Measurements from ENCODE around the gene HES3.
A peak's percentile ranks its signal among the peaks of the same experiment; 100 is the strongest.

The HES3 gene

DNA sequence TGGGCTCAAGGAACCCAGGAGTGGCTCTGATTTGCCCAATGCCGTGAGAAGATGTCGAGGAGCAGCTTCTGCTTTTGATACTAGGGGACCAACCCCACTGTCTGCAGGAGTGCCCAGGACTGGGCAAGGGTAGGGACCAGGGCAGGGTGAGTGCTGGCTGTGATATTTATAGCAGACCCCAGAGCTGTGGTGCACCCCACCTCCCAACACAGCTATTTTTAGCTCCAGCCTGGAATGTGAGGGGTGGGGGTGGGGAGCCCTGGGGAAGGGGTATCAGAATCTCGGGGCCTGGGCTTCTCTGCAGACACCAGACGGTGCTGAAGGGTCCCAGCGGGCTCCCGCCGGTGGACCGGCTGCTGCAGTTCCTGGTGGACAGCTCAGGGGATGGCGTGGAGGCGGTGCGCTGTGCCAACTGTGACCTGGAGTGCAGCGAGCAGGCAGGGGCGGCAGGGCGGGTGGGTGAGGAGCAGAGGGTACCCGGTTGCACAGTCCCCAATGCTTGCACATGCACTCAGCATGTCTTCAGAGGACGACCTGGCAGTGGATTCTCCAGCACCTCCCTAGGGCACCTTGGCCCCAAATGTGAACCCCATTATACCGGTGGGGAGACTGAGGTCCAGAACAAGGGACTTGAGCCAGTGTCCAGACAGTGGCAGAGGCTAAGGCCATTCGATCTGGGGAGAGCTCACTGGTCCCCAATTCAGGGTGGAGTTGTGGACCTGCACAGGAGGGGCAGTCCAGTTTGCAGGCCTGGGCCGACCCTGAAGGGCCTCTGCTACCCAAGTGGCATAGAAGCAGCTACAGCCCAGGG lies 36.7 kb upstream of the HES3 start:
- Histone ChIP-seq H3K79me2 (no peaks in the 10 kb centered on the region), H3K4me3 (ENCODE audit: low read depth, low read length) (peak overlapping the region; percentile 61), H3K27ac (no peak overlapping the region), H3K27me3 (ENCODE audit: control insufficient read depth, insufficient read depth, low read length) (no peaks in the 10 kb centered on the region), H3K4me1 (peaks cover 3% of the 10 kb centered on the region), H3K4me2 (ENCODE audit: low read length) (peak overlapping the region; percentile 93), H3K9ac (no peak overlapping the region), H3K9me3 (ENCODE audit: control insufficient read depth, low read length) (no peaks in the 10 kb centered on the region), H3K36me3 (ENCODE audit: control insufficient read depth, insufficient read depth, low read length) (no peaks in the 10 kb centered on the region), H2AFZ (no peak overlapping the region)
- TF ChIP-seq, protein P1, sequence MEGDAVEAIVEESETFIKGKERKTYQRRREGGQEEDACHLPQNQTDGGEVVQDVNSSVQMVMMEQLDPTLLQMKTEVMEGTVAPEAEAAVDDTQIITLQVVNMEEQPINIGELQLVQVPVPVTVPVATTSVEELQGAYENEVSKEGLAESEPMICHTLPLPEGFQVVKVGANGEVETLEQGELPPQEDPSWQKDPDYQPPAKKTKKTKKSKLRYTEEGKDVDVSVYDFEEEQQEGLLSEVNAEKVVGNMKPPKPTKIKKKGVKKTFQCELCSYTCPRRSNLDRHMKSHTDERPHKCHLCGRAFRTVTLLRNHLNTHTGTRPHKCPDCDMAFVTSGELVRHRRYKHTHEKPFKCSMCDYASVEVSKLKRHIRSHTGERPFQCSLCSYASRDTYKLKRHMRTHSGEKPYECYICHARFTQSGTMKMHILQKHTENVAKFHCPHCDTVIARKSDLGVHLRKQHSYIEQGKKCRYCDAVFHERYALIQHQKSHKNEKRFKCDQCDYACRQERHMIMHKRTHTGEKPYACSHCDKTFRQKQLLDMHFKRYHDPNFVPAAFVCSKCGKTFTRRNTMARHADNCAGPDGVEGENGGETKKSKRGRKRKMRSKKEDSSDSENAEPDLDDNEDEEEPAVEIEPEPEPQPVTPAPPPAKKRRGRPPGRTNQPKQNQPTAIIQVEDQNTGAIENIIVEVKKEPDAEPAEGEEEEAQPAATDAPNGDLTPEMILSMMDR (IDR thresholded peaks at IDR 0.05) = no peak

- TF ChIP-seq, protein P1 (IDR thresholded peaks at IDR 0.05) = no peak
- Histone ChIP-seq H3K9me3 (ENCODE audit: control insufficient read depth, low read length) (no peaks in the 10 kb centered on the region), H2AFZ (no peak overlapping the region), H3K4me3 (ENCODE audit: low read depth, low read length) (no peak overlapping the region), H3K9ac (no peak overlapping the region), H3K27ac (no peak overlapping the region), H3K4me2 (ENCODE audit: low read length) (no peak overlapping the region), H3K4me1 (peaks cover 3% of the 10 kb centered on the region), H3K36me3 (ENCODE audit: control insufficient read depth, insufficient read depth, low read length) (no peaks in the 10 kb centered on the region), H3K27me3 (ENCODE audit: control insufficient read depth, insufficient read depth, low read length) (no peaks in the 10 kb centered on the region), H3K79me2 (no peaks in the 10 kb centered on the region)
Measured at GRCh38 chr1:6207921-6208320, 36.1 kb upstream of the HES3 start.

GRCh38 chr1:6208723-6209660 lies 35.0 kb upstream of the HES3 start:
- H3K4me2 ChIP-seq (ENCODE audit: low read length) = no peak overlapping the region
- H3K79me2 ChIP-seq = no peaks in the 10 kb centered on the region
- no peaks in the 10 kb centered on the region for H3K9me3 ChIP-seq (ENCODE audit: control insufficient read depth, low read length)
- H3K9ac ChIP-seq = no peak overlapping the region
- H2AFZ ChIP-seq = no peak overlapping the region
- TF ChIP-seq, protein P1 (IDR thresholded peaks at IDR 0.05) = no peak
- peaks cover 3% of the 10 kb centered on the region for H3K4me1 ChIP-seq
- no peak overlapping the region for H3K4me3 ChIP-seq (ENCODE audit: low read depth, low read length)
- H3K36me3 ChIP-seq (ENCODE audit: control insufficient read depth, insufficient read depth, low read length) = no peaks in the 10 kb centered on the region
- no peaks in the 10 kb centered on the region for H3K27me3 ChIP-seq (ENCODE audit: control insufficient read depth, insufficient read depth, low read length)
- no peak overlapping the region for H3K27ac ChIP-seq

DNA sequence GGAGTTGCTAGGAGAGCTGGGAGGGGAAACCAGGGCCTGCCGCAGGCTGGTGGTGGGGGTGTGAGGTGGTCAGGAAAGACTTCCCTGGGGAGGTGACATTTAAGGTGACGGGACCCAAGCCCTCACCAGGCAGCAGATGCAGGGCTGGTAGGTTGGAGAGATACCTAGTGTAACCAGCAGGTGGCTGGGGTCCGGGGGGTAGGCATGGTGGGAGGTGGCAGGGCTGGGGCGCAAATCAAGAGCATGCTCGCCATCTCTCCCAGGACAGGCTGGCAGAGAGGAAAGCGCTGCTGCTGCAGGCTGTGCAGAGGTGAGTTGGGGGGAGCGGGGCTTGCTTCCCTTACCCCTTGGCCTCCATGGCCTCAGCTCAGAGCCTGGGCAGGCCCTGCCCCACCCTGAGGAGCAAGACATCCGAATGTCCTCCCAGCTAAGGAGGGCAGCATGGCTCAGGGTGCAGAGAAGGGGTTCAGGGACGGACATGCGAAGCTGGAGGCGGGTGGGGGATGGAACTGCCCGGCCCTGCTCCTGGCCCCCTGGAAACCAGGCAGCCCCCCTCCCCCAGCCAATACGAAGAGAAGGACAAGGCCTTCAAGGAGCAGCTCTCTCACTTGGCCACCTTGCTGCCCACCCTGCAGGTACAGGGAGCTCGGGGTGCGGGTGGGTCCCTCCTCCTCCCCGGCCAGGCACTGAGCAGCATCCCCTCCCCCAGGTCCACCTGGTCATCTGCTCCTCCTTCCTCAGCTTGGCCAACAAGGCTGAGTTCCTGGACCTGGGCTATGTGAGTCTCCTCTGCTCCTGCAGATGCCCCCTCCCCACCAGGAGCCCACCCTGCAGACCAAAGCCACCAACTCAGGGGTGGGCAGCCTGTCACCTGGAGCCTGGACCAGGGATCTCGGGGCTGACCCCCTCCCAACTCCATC lies 34.1 kb upstream of the HES3 start:
- no peak overlapping the region for H3K4me3 ChIP-seq (ENCODE audit: low read depth, low read length)
- H3K9ac ChIP-seq = no peak overlapping the region
- no peak overlapping the region for H3K27ac ChIP-seq
- no peak overlapping the region for H3K4me2 ChIP-seq (ENCODE audit: low read length)
- H3K36me3 ChIP-seq (ENCODE audit: control insufficient read depth, insufficient read depth, low read length) = no peaks in the 10 kb centered on the region
- H2AFZ ChIP-seq = no peak overlapping the region
- no peaks in the 10 kb centered on the region for H3K79me2 ChIP-seq
- H3K4me1 ChIP-seq = peaks cover under 1% of the 10 kb centered on the region
- H3K9me3 ChIP-seq (ENCODE audit: control insufficient read depth, low read length) = no peaks in the 10 kb centered on the region
- H3K27me3 ChIP-seq (ENCODE audit: control insufficient read depth, insufficient read depth, low read length) = no peaks in the 10 kb centered on the region
- TF ChIP-seq, protein P1 (IDR thresholded peaks at IDR 0.05) = no peak

All from parathyroid adenoma (tissue), 2 donors.